ENCODE data around the gene TAC3. TPM values are rescaled to one million over a fixed set of nuclear protein-coding genes. Genes with fewer than 3 reads are reported as not detected.

Gene TAC3
- total and polyA plus RNA-seq, 2 experiments from 2014 or later = 13.0 to 113 TPM

DNA sequence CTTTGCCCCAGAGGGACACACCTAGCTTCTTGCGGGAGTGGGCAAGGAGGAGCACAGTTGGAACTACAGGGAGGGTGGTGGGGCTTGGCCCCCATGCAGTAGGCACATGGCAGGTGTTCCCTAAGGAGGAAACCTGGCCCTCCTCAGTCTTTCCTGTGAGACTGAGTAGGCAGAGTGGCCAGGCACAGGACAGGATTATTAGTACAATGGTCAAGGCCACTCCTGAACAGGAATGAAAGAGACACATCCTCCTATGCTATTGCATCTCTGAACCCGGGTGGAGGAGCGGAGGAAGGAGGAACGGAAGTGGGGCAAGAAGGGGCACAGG lies 32.8 kb upstream of the TAC3 start:
- Histone ChIP-seq H2AFZ (no peak overlapping the region), H3K9me3 (ENCODE audit: low read depth) (no peaks in the 10 kb centered on the region), H3K79me2 (peaks cover 2% of the 10 kb centered on the region), H3K4me3 (no peak overlapping the region), H3K27me3 (no peaks in the 10 kb centered on the region), H3K9me2 (replicated peaks; ENCODE audit: insufficient read depth) (no peaks in the 10 kb centered on the region), H4K20me1 (ENCODE audit: insufficient read depth, poor library complexity, severe bottlenecking) (no peaks in the 10 kb centered on the region), H3K36me3 (replicated peaks; ENCODE audit: insufficient read depth, low read depth) (no peaks in the 10 kb centered on the region), H3K27ac (peak overlapping the region; percentile 71), H3K4me1 (ENCODE audit: insufficient read depth) (no peaks in the 10 kb centered on the region), H3K4me2 (peak overlapping the region; percentile 73)
- no peak for DNase-seq (ENCODE audit: low spot score)
- TF ChIP-seq, protein P1, sequence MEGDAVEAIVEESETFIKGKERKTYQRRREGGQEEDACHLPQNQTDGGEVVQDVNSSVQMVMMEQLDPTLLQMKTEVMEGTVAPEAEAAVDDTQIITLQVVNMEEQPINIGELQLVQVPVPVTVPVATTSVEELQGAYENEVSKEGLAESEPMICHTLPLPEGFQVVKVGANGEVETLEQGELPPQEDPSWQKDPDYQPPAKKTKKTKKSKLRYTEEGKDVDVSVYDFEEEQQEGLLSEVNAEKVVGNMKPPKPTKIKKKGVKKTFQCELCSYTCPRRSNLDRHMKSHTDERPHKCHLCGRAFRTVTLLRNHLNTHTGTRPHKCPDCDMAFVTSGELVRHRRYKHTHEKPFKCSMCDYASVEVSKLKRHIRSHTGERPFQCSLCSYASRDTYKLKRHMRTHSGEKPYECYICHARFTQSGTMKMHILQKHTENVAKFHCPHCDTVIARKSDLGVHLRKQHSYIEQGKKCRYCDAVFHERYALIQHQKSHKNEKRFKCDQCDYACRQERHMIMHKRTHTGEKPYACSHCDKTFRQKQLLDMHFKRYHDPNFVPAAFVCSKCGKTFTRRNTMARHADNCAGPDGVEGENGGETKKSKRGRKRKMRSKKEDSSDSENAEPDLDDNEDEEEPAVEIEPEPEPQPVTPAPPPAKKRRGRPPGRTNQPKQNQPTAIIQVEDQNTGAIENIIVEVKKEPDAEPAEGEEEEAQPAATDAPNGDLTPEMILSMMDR (IDR thresholded peaks at IDR 0.05; ENCODE audit: poor library complexity) = no peak
- no peak for TF ChIP-seq EZH2phosphoT487 (IDR thresholded peaks at IDR 0.05; ENCODE audit: low read depth, severe bottlenecking, unreplicated experiment)
- TF ChIP-seq EZH2 (IDR thresholded peaks at IDR 0.05; ENCODE audit: borderline replicate concordance) = no peak
- 82% methylated on average over 4 of the region's 4 CpGs for WGBS (ENCODE audit: low lambda C conversion rate, missing lambda C conversion rate)

DNA sequence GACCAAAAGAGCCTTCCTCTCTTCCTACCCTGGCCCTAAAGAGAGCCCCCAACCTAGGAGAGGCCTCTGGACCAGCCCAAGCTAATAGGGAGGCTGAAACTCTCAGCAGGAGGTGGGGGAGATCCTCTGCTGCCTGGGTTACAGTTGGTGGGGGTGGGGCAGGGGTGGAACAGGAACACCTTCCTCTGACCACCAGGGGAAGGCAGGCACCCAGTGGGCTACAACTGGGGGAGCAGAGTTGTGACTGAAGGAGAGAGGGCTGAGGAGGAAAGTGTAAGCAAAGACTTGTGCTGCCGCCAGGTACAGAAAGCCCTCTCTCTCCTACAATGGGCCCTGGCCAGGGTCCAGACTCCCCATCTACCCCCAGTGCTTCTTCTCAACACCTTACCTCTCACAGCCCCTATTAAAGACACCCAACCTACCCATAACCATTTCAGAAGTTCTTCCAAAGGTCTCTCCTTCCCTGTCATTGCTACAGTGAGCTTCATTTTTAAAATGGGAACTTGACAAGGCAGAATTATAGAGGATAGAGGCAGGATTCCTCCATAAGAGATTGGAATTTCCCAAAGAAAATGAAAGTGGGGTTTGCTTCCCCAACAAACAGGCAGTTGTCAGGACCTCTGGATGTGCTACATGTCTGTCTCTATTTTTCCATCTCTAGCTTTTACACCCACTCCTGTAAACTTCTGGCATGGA lies 32.2 kb upstream of the TAC3 start:
- Histone ChIP-seq H3K27ac (peak overlapping the region; percentile 71), H3K4me2 (peak overlapping the region; percentile 73), H3K27me3 (no peaks in the 10 kb centered on the region), H3K9me3 (ENCODE audit: low read depth) (no peaks in the 10 kb centered on the region), H2AFZ (no peak overlapping the region), H3K4me1 (ENCODE audit: insufficient read depth) (no peaks in the 10 kb centered on the region), H3K4me3 (no peak overlapping the region), H4K20me1 (ENCODE audit: insufficient read depth, poor library complexity, severe bottlenecking) (no peaks in the 10 kb centered on the region), H3K9me2 (replicated peaks; ENCODE audit: insufficient read depth) (no peaks in the 10 kb centered on the region), H3K36me3 (replicated peaks; ENCODE audit: insufficient read depth, low read depth) (no peaks in the 10 kb centered on the region), H3K79me2 (peaks cover 2% of the 10 kb centered on the region)
- DNase-seq (ENCODE audit: low spot score) = no peak
- TF ChIP-seq EZH2 (IDR thresholded peaks at IDR 0.05; ENCODE audit: borderline replicate concordance) (no peak), EZH2phosphoT487 (IDR thresholded peaks at IDR 0.05; ENCODE audit: low read depth, severe bottlenecking, unreplicated experiment) (no peak)
- TF ChIP-seq, protein P1 (IDR thresholded peaks at IDR 0.05; ENCODE audit: poor library complexity) = no peak
- 85% methylated on average over 1 of the region's 1 CpG for WGBS (ENCODE audit: low lambda C conversion rate, missing lambda C conversion rate)

DNA sequence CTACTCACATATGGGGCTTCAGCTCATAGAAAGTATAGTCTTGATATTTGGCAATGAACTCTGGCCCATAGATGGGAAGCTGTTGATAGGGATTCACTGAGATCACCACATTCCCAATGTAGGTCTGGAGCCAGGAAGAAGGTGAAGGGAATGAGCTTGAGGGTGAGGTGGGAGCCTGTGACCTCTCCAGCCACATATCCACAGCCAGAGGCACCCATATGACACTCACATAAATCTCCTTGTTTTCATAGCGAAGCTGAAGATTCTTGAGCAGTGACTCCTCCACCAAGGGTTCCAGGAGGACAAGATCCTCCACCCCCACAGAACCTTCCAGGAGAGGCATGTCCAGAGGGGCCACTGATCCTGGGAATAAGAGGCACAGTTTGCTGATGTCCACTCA lies 31.7 kb upstream of the TAC3 start:
- peak overlapping the region; percentile 71 for H3K27ac ChIP-seq
- no peaks in the 10 kb centered on the region for H3K9me3 ChIP-seq (ENCODE audit: low read depth)
- WGBS (ENCODE audit: low lambda C conversion rate, missing lambda C conversion rate) = 53% methylated on average over 1 of the region's 1 CpG
- no peaks in the 10 kb centered on the region for H3K4me1 ChIP-seq (ENCODE audit: insufficient read depth)
- H2AFZ ChIP-seq = no peak overlapping the region
- peaks cover 2% of the 10 kb centered on the region for H3K79me2 ChIP-seq
- H3K4me2 ChIP-seq = peak overlapping the region; percentile 73
- no peaks in the 10 kb centered on the region for H3K27me3 ChIP-seq
- H3K9me2 ChIP-seq (replicated peaks; ENCODE audit: insufficient read depth) = no peaks in the 10 kb centered on the region
- no peak for TF ChIP-seq EZH2phosphoT487 (IDR thresholded peaks at IDR 0.05; ENCODE audit: low read depth, severe bottlenecking, unreplicated experiment)
- TF ChIP-seq EZH2 (IDR thresholded peaks at IDR 0.05; ENCODE audit: borderline replicate concordance) = no peak
- TF ChIP-seq, protein P1 (IDR thresholded peaks at IDR 0.05; ENCODE audit: poor library complexity) = no peak
- DNase-seq (ENCODE audit: low spot score) = no peak
- no peaks in the 10 kb centered on the region for H4K20me1 ChIP-seq (ENCODE audit: insufficient read depth, poor library complexity, severe bottlenecking)
- H3K36me3 ChIP-seq (replicated peaks; ENCODE audit: insufficient read depth, low read depth) = no peaks in the 10 kb centered on the region
- no peak overlapping the region for H3K4me3 ChIP-seq

Measured in hepatocyte (in vitro differentiated cells).